GM19193 (cell line): ENCODE results near the gene FANK1.

ENCODE experiments used
- POLR2A ChIP-seq: IDR thresholded peaks from 4 replicates; pipeline ENCODE4 v1.6.1; 2011; ENCODE audit not compliant: insufficient read depth, insufficient read length; ENCODE audit errors: extremely low read depth

The FANK1 gene

DNA sequence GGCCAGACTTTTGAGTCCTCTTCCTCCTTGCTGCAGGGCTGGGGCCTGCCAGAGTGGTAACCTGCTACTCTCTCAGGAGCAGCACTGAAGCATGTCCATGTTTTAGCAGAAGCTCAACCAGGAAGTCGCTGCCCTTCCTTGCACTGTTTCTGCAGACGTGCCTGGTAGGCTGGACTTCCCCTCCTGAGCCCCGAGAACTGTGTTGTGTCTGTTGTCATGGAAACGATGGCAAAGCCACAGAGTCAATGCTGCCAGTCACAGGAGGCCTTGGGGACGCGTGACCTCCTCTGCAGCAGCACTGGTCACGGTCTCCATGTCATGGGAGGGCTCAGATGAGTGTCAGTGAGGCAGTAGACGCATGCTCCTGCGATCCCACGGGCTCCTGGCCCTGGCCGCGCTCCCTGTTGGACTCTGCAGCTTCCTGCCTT is 145.5 kb downstream of the FANK1 start:
- TF ChIP-seq POLR2A: no peak

GRCh38 chr10:126042354-126042753 is 146.0 kb downstream of the FANK1 start:
- no peak for TF ChIP-seq POLR2A

- TF ChIP-seq POLR2A: no peak
These were observed 146.5 kb downstream of the FANK1 start for GRCh38 chr10:126042906-126043305.

DNA sequence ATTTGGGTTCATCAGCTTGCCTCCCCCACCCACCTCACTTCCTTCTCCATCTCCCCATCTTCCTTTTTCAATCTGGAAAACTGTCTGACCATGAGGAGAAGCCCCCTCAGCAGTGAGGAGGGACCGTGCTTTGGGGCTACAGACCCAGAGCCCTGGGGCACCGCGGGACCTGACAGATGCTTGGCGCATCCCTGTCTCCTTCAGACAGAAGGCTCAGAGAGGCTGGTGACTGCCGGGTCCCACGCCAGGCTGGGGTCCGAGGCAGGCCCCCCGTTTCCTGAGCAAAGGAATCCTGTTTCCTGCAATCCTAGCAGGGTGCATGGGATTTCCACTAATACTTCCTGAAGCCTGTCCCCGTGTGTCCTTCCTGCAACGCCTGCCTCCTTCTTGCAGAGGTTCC is 147.0 kb downstream of the FANK1 start:
- no peak for TF ChIP-seq POLR2A

- TF ChIP-seq POLR2A: no peak
These were observed 149.5 kb downstream of the FANK1 start for GRCh38 chr10:126045861-126046260.

- TF ChIP-seq POLR2A: no peak
These were observed 150.5 kb downstream of the FANK1 start for GRCh38 chr10:126046831-126047230.

DNA sequence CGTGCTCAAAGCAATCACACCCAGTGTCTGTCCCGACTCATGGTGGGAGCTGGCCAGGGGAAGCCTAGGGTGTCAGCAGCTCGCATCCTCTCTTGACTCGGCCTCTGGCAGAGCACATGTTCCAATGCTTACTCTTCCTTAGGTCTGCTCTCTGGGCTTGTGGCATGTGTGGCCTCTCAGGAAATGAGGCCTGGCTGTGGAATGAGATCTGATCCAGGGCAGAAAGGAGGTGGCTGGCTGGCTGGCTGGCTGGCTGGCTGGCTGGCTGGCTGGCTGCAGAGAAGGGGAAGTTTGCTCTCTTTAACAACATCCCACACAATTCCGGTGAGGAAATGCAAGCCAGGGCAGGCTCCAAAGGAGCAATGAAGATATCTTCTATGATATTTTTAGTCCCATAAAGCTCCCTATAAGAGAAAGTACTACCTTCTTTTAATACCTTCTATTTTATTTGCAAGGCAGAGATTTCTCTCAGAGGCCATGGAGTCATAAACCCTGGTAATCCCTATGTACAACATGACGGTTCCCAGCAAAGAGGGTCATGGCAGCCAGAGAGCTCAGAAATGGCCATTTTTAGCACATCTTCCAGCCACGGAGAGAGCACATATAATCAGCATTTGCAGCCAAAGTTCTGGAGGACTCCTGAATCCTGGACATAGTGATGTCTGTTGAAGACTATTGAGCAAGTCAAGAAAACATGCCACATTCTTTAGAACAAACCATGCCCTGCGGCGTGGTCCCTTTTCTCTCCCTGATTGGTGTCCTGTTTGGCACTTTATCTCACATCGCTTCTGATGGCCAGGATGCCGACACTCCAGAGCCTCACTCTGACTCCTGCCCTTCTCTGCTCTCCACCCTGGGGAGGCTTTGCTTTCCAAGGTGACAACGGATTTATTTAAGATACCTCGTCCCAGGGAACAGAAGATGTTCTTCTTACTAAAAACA is 153.7 kb downstream of the FANK1 start:
- no peak for TF ChIP-seq POLR2A

DNA sequence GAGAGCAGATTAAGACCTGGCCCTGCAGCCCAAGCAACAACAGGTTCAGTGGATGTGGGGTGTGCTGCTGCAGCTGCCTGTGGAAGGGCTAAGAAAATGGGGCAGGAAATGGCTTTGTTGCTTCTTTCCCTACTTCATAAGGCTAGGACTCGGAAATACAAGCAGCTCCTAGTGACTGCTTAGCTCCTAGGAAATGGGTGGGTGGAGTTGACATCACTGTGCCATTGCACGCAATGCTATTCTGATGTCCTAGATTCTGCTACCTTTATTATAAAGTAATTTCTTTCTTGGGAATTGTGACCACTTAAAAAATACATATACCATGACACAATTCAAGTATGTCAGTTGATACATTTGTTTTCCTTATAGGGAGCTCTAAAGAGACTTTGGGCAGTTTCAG is 155.8 kb downstream of the FANK1 start:
- TF ChIP-seq POLR2A: no peak

GRCh38 chr10:126054191-126054590 is 157.8 kb downstream of the FANK1 start:
- TF ChIP-seq POLR2A: no peak

GRCh38 chr10:126057494-126057893 is 161.1 kb downstream of the FANK1 start:
- no peak for TF ChIP-seq POLR2A

GRCh38 chr10:126058104-126058503 is 161.7 kb downstream of the FANK1 start:
- TF ChIP-seq POLR2A: no peak

- no peak for TF ChIP-seq POLR2A
These were observed 162.1 kb downstream of the FANK1 start for GRCh38 chr10:126058507-126058906.
